Right hindlimb (tissue), 1 donor: ENCODE data around the gene MYBBP1A.
"Not testable (repeated sequence)": the region's sequence is repeated elsewhere in the genome, so short reads cannot be mapped to it uniquely, and the experiment has no call there.

Experiments
- DNase-seq: peaks from one replicate; pipeline ENCODE4 v3.0.0-alpha.2; 2018

Gene MYBBP1A

GRCh38 chr17:4590042-4590441 is 34.9 kb upstream of the MYBBP1A start:
- not testable (repeated sequence) for DNase-seq

- DNase-seq, result no peak
Measured at GRCh38 chr17:4588898-4589625, 33.9 kb upstream of the MYBBP1A start.

GRCh38 chr17:4588391-4588790 is 33.2 kb upstream of the MYBBP1A start:
- DNase-seq, result no peak

- no peak for DNase-seq
Measured at GRCh38 chr17:4587803-4588202, 32.6 kb upstream of the MYBBP1A start.

- DNase-seq, result no peak
Measured at GRCh38 chr17:4587195-4587594, 32.0 kb upstream of the MYBBP1A start.

GRCh38 chr17:4586043-4586442 is 30.9 kb upstream of the MYBBP1A start:
- DNase-seq, result no peak

- no peak for DNase-seq
Measured at GRCh38 chr17:4585638-4585994, 30.4 kb upstream of the MYBBP1A start.

- DNase-seq, result no peak
Measured at GRCh38 chr17:4584917-4585637, 29.9 kb upstream of the MYBBP1A start.

- DNase-seq, result peak; percentile 71
Measured at GRCh38 chr17:4584101-4584916, 29.1 kb upstream of the MYBBP1A start, which contains the start of gene SMTNL2. SMTNL2 (plus strand) TSS chr17:4584529; CDS start chr17:4584606, 77 bp downstream.

- DNase-seq, result no peak
Measured at GRCh38 chr17:4583782-4584100, 28.6 kb upstream of the MYBBP1A start.

- DNase-seq, result no peak
Measured at GRCh38 chr17:4583206-4583605, 28.0 kb upstream of the MYBBP1A start.

- no peak for DNase-seq
Measured at GRCh38 chr17:4582691-4583090, 27.5 kb upstream of the MYBBP1A start.

- DNase-seq, result no peak
Measured at GRCh38 chr17:4582101-4582501, 26.9 kb upstream of the MYBBP1A start.

- DNase-seq, result no peak
Measured at GRCh38 chr17:4580291-4580690, 25.1 kb upstream of the MYBBP1A start.

- DNase-seq, result no peak
Measured at GRCh38 chr17:4579678-4580077, 24.5 kb upstream of the MYBBP1A start.

- not testable (repeated sequence) for DNase-seq
Measured at GRCh38 chr17:4578349-4578748, 23.2 kb upstream of the MYBBP1A start.

- no peak for DNase-seq
Measured at GRCh38 chr17:4577386-4577993, 22.3 kb upstream of the MYBBP1A start.

GRCh38 chr17:4576729-4577322 is 21.6 kb upstream of the MYBBP1A start:
- DNase-seq, result peak; percentile 70

- DNase-seq, result no peak
Measured at GRCh38 chr17:4576161-4576558, 21.0 kb upstream of the MYBBP1A start.

GRCh38 chr17:4574448-4575045 is 19.4 kb upstream of the MYBBP1A start:
- DNase-seq, result no peak

- no peak for DNase-seq
Measured at GRCh38 chr17:4573669-4574068, 18.5 kb upstream of the MYBBP1A start.

- DNase-seq, result no peak
Measured at GRCh38 chr17:4573115-4573514, 17.9 kb upstream of the MYBBP1A start.
